IMR-90 (cell line): Measurements from ENCODE around the gene ZNF827. TPM values are rescaled to one million over a fixed set of nuclear protein-coding genes. Genes with fewer than 3 reads are reported as not detected.
A peak's percentile ranks its signal among the peaks of the same experiment; 100 is the strongest.

Experiments used
- ATAC-seq: fragments of 200-7000 bp; cut with Tn5 transposase; 2 replicates; pipeline ENCODE4 v1.9.1; 2020; ENCODE audit warnings: low read depth, mild to moderate bottlenecking, moderate library complexity
- BruUV-seq: library from RNA; stranded (reverse); fragments of 400-500 nt; replicated peaks from 2 replicates; lab custom pipeline; 2021; lab: Mats Ljungman, UMichigan
- CTCF ChIA-PET: fragments of 300-600 bp; formaldehyde crosslinking; extraction: SDS; loops from one replicate; lab custom pipeline; 2021; ENCODE audit warnings: antibody characterized with exemption; lab: Yijun Ruan, JAX
- POLR2A ChIA-PET: fragments of 300-600 bp; sonication (Branson Sonifier 250); formaldehyde crosslinking; loops from one replicate; lab custom pipeline; 2022; ENCODE audit warnings: antibody characterized with exemption; ENCODE audit not compliant: unreplicated experiment; lab: Charles Lee
- DNase-seq: peaks from one replicate; pipeline ENCODE4 v3.0.0; 2013
- H2AFZ ChIP-seq: replicated peaks from 2 replicates; pipeline ENCODE3; 2013; ENCODE audit warnings: low read length, mild to moderate bottlenecking; ENCODE audit not compliant: poor library complexity
- H2AK5ac ChIP-seq: 2 replicates; pipeline ENCODE4 v1.6.1; 2013; ENCODE audit warnings: low read depth, low read length, inconsistent platforms
- H2AK9ac ChIP-seq: replicated peaks from 2 replicates; pipeline ENCODE3; 2013; ENCODE audit warnings: mild to moderate bottlenecking, low read depth, low read length, moderate library complexity; ENCODE audit not compliant: poor library complexity
- H2BK120ac ChIP-seq: 2 replicates; pipeline ENCODE4 v1.6.1; 2013; ENCODE audit warnings: low read depth, low read length, inconsistent platforms
- H2BK15ac ChIP-seq: 3 replicates; pipeline ENCODE4 v1.6.1; 2013; ENCODE audit warnings: low read depth, low read length, inconsistent platforms
- H2BK20ac ChIP-seq: 2 replicates; pipeline ENCODE4 v1.6.1; 2013; ENCODE audit warnings: low read depth, mild to moderate bottlenecking, inconsistent platforms, low read length, moderate library complexity
- H2BK5ac ChIP-seq: 2 replicates; pipeline ENCODE4 v1.6.1; 2013; ENCODE audit warnings: mild to moderate bottlenecking, low read depth, low read length, inconsistent platforms; ENCODE audit not compliant: poor library complexity, severe bottlenecking
- H3K14ac ChIP-seq: replicated peaks from 2 replicates; pipeline ENCODE4 v1.6.1; 2013; ENCODE audit warnings: low read depth, low read length, inconsistent platforms
- H3K18ac ChIP-seq: 2 replicates; pipeline ENCODE4 v1.6.1; 2013; ENCODE audit warnings: low read depth, low read length, control low read depth
- H3K23ac ChIP-seq: 2 replicates; pipeline ENCODE4 v1.6.1; 2013; ENCODE audit warnings: low read depth, low read length, inconsistent platforms
- H3K27ac ChIP-seq: 2 replicates; pipeline ENCODE4 v1.5.1; 2013; ENCODE audit warnings: mild to moderate bottlenecking, control low read depth, low read length; ENCODE audit not compliant: insufficient read depth
- H3K27me3 ChIP-seq: 2 replicates; pipeline ENCODE4 v1.6.1; 2013; ENCODE audit warnings: low read length; ENCODE audit not compliant: control insufficient read depth, insufficient read depth
- H3K36me3 ChIP-seq: 2 replicates; pipeline ENCODE4 v1.6.1; 2013; ENCODE audit warnings: low read length, mixed read lengths; ENCODE audit not compliant: control insufficient read depth, insufficient read depth
- H3K4ac ChIP-seq: 2 replicates; pipeline ENCODE4 v1.6.1; 2013; ENCODE audit warnings: low read depth, low read length, inconsistent platforms
- H3K4me1 ChIP-seq: 2 replicates; pipeline ENCODE4 v1.6.1; 2013; ENCODE audit warnings: low read length, mixed read lengths; ENCODE audit not compliant: control insufficient read depth, insufficient read depth
- H3K4me2 ChIP-seq: 2 replicates; pipeline ENCODE4 v1.6.1; 2013; ENCODE audit warnings: low read depth, mild to moderate bottlenecking, control low read depth, low read length, moderate library complexity
- H3K4me3 ChIP-seq: 2 replicates; pipeline ENCODE4 v1.5.1; 2013; ENCODE audit warnings: low read depth, mild to moderate bottlenecking, control low read depth, low read length, moderate library complexity; ENCODE audit not compliant: insufficient read depth
- H3K56ac ChIP-seq: 2 replicates; pipeline ENCODE4 v1.6.1; 2013; ENCODE audit warnings: low read length, inconsistent platforms; ENCODE audit not compliant: insufficient read depth; ENCODE audit errors: extremely low read depth
- H3K79me1 ChIP-seq, 2 experiments: 2 replicates each; pipeline ENCODE4 v1.6.1; 2013; ENCODE audit warnings: low read length in 2 of 2, inconsistent platforms in 1 of 2, low read depth in 1 of 2
- H3K9ac ChIP-seq: 2 replicates; pipeline ENCODE4 v1.6.1; 2013; ENCODE audit warnings: low read depth, low read length, control low read depth
- H3K9me1 ChIP-seq: 2 replicates; pipeline ENCODE4 v1.6.1; 2013; ENCODE audit warnings: low read length, inconsistent platforms; ENCODE audit not compliant: insufficient read depth
- H3K9me3 ChIP-seq: 2 replicates; pipeline ENCODE4 v1.6.1; 2013; ENCODE audit warnings: low read length; ENCODE audit not compliant: control insufficient read depth, insufficient read depth
- H4K20me1 ChIP-seq: 2 replicates; pipeline ENCODE4 v1.6.1; 2013; ENCODE audit warnings: low read length, inconsistent platforms; ENCODE audit not compliant: insufficient read depth
- H4K5ac ChIP-seq: 2 replicates; pipeline ENCODE4 v1.6.1; 2013; ENCODE audit warnings: mild to moderate bottlenecking, low read depth, low read length, control low read depth
- H4K8ac ChIP-seq, 2 experiments: 2 replicates each; pipeline ENCODE4 v1.6.1; 2013; ENCODE audit warnings: low read depth in 2 of 2, low read length in 2 of 2, control low read depth in 1 of 2, inconsistent platforms in 1 of 2
- H4K91ac ChIP-seq: 2 replicates; pipeline ENCODE4 v1.6.1; 2013; ENCODE audit warnings: low read depth, low read length, inconsistent platforms; ENCODE audit not compliant: insufficient read depth
- CEBPB ChIP-seq: IDR thresholded peaks from 2 replicates; pipeline ENCODE4 v1.6.1; 2012; ENCODE audit warnings: low read depth, low read length, improper control_type of control experiment
- MAZ ChIP-seq: IDR thresholded peaks from 2 replicates; pipeline ENCODE4 v1.6.1; 2012; ENCODE audit warnings: low read depth, mild to moderate bottlenecking, low read length, improper control_type of control experiment, moderate library complexity, borderline replicate concordance
- MXI1 ChIP-seq: IDR thresholded peaks from 2 replicates; pipeline ENCODE4 v1.6.1; 2012; ENCODE audit warnings: low read depth, mild to moderate bottlenecking, low read length, moderate library complexity, borderline replicate concordance
- RAD21 ChIP-seq: IDR thresholded peaks from 2 replicates; pipeline ENCODE4 v1.6.1; 2012; ENCODE audit warnings: low read length, improper control_type of control experiment
- RCOR1 ChIP-seq: IDR thresholded peaks from 2 replicates; pipeline ENCODE4 v1.6.1; 2012; ENCODE audit warnings: mild to moderate bottlenecking, low read length, improper control_type of control experiment; ENCODE audit not compliant: insufficient replicate concordance
- RFX5 ChIP-seq: IDR thresholded peaks from 2 replicates; pipeline ENCODE4 v1.8.0; 2012; ENCODE audit warnings: low read depth, mild to moderate bottlenecking, low read length, moderate library complexity
- WGBS, 2 experiments: methylation state at CpG; one replicate each; pipeline versions ENCODE4 v1.1.5 to v1.1.7; 2013; ENCODE audit warnings: missing lambda C conversion rate in 2 of 2; ENCODE audit not compliant: insufficient read length in 1 of 2; ENCODE audit errors: extremely low coverage in 2 of 2; 5-methylcytosine and 5-hydroxymethylcytosine counted together
- dilution Hi-C: fragments of 300-500 bp; cut with HindIII; formaldehyde crosslinking; loops from one replicate; pipeline ENCODE4 v1.14.3; 2018; ENCODE audit warnings: low sequenced_read_pairs; ENCODE audit not compliant: unreplicated experiment
- in situ Hi-C: fragments of 300-500 bp; cut with MboI; formaldehyde crosslinking; loops from 3 replicates; pipeline ENCODE4 v1.14.3; 2019; ENCODE audit warnings: low sequenced_read_pairs, inconsistent platforms, mixed read lengths
- intact Hi-C: fragments of 100-400 bp; cut with micrococcal nuclease; formaldehyde crosslinking; loops from 2 replicates; pipeline ENCODE4 v1.10.0; 2022
- polyA plus RNA-seq, 3 experiments: library from polyadenylated mRNA; depleted of rRNA; stranded (reverse); fragments of >200 nt; gene quantifications; 2 replicates each; pipeline ENCODE4 v1.2.3, GENCODE V29; 2012; ENCODE audit warnings: low replicate concordance in 1 of 3
- total RNA-seq: library from RNA; depleted of rRNA; stranded (reverse); fragments of >200 nt; gene quantifications from 2 replicates; pipeline ENCODE4 v1.2.3, GENCODE V29; 2012
- TF ChIP-seq, protein P1 (sequence below): conservative IDR thresholded peaks from 2 replicates; pipeline ENCODE4 v1.5.1; 2012; ENCODE audit warnings: mild to moderate bottlenecking, low read depth, low read length, improper control_type of control experiment
- TF ChIP-seq, protein P2 (sequence below): fragments of 150-350 bp; IDR thresholded peaks from 2 replicates; pipeline ENCODE4 v1.6.1; 2017; ENCODE audit warnings: mild to moderate bottlenecking, antibody characterized with exemption, low read length, low read depth

Gene ZNF827
- total and polyA plus RNA-seq, 2 of the 4 experiments (the other 2 are of a cell fraction): 6.6 to 31.7 TPM

GRCh38 chr4:145944886-145945285 lies 6.3 kb upstream of the ZNF827 start:
- Histone ChIP-seq H2AFZ (no peak overlapping the region), H3K9me3 (no peaks in the 10 kb centered on the region), H2BK15ac (no peak overlapping the region), H4K5ac (no peak overlapping the region), H3K4me2 (no peak overlapping the region), H3K4me3 (no peak overlapping the region), H3K18ac (no peak overlapping the region), H4K8ac (no peak overlapping the region), H3K27me3 (peaks cover 4% of the 10 kb centered on the region; the same call in 1 of the 2 replicates), H3K79me1 (no peaks in the 10 kb centered on the region), H3K9me1 (no peaks in the 10 kb centered on the region), H2BK5ac (no peak overlapping the region), H3K36me3 (no peaks in the 10 kb centered on the region), H4K91ac (no peak overlapping the region), H2AK5ac (no peak overlapping the region), H3K27ac (no peak overlapping the region), H3K23ac (no peak overlapping the region), H3K9ac (no peak overlapping the region), H4K20me1 (no peaks in the 10 kb centered on the region), H2BK120ac (no peak overlapping the region), H3K56ac (no peak overlapping the region), H3K4me1 (no peaks in the 10 kb centered on the region), H2AK9ac (no peak overlapping the region), H3K14ac (no peak overlapping the region), H3K4ac (no peak overlapping the region), H2BK20ac (no peak overlapping the region)
- intact Hi-C loops (no loop called here), in situ Hi-C loops (no loop called here), dilution Hi-C loops (no loop called here)
- WGBS, 2 experiments: no CpG with 5 or more reads among the region's 2 CpGs
- POLR2A ChIA-PET: no interaction called here
- CTCF ChIA-PET: interaction anchor here (0.6 kb wide), 1 partner anchor 244 kb away, joined by 3 read pairs; no protein-coding TSS in a partner anchor
- TF ChIP-seq CEBPB (peak; percentile 39; the same call in 1 of the 2 replicates), RAD21 (no peak), MXI1 (no peak), MAZ (no peak), RFX5 (no peak), RCOR1 (no peak)
- TF ChIP-seq, protein P1, sequence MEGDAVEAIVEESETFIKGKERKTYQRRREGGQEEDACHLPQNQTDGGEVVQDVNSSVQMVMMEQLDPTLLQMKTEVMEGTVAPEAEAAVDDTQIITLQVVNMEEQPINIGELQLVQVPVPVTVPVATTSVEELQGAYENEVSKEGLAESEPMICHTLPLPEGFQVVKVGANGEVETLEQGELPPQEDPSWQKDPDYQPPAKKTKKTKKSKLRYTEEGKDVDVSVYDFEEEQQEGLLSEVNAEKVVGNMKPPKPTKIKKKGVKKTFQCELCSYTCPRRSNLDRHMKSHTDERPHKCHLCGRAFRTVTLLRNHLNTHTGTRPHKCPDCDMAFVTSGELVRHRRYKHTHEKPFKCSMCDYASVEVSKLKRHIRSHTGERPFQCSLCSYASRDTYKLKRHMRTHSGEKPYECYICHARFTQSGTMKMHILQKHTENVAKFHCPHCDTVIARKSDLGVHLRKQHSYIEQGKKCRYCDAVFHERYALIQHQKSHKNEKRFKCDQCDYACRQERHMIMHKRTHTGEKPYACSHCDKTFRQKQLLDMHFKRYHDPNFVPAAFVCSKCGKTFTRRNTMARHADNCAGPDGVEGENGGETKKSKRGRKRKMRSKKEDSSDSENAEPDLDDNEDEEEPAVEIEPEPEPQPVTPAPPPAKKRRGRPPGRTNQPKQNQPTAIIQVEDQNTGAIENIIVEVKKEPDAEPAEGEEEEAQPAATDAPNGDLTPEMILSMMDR: no peak
- TF ChIP-seq, protein P2, sequence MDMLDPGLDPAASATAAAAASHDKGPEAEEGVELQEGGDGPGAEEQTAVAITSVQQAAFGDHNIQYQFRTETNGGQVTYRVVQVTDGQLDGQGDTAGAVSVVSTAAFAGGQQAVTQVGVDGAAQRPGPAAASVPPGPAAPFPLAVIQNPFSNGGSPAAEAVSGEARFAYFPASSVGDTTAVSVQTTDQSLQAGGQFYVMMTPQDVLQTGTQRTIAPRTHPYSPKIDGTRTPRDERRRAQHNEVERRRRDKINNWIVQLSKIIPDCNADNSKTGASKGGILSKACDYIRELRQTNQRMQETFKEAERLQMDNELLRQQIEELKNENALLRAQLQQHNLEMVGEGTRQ: no peak
- DNase-seq (peak; percentile 41), ATAC-seq (peak; percentile 59)
- BruUV-seq: no TSS peak
